DMS 273 (cell line): Measurements from ENCODE around the gene YWHAH.
"Not testable (repeated sequence)": the region's sequence is repeated elsewhere in the genome, so short reads cannot be mapped to it uniquely, and the experiment has no call there.

Experiments used
- DNase-seq: peaks from one replicate; lab custom pipeline; 2025; ENCODE audit not compliant: unreplicated experiment; lab: John Stamatoyannopoulos, UW

The YWHAH gene

GRCh38 chr22:31977141-31977841 lies 33.0 kb downstream of the YWHAH start:
- DNase-seq, result peak; percentile 86

GRCh38 chr22:31977939-31978338 lies 33.6 kb downstream of the YWHAH start:
- no peak for DNase-seq

- no peak for DNase-seq
These were observed 36.3 kb downstream of the YWHAH start for GRCh38 chr22:31980628-31981027.

GRCh38 chr22:31981976-31982375 lies 37.6 kb downstream of the YWHAH start:
- DNase-seq, result not testable (repeated sequence)

- no peak for DNase-seq
These were observed 39.7 kb downstream of the YWHAH start for GRCh38 chr22:31983911-31984656.

- no peak for DNase-seq
These were observed 42.9 kb downstream of the YWHAH start for GRCh38 chr22:31987218-31987617.

GRCh38 chr22:31991102-31991839 lies 46.9 kb downstream of the YWHAH start:
- no peak for DNase-seq

GRCh38 chr22:31995046-31995445 lies 50.7 kb downstream of the YWHAH start:
- DNase-seq, result peak; percentile 12

- DNase-seq, result no peak
These were observed 51.5 kb downstream of the YWHAH start for GRCh38 chr22:31995807-31996206.

- no peak for DNase-seq
These were observed 54.5 kb downstream of the YWHAH start for GRCh38 chr22:31998784-31999385.

GRCh38 chr22:32000181-32000580 lies 55.8 kb downstream of the YWHAH start:
- no peak for DNase-seq

- DNase-seq, result no peak
These were observed 61.1 kb downstream of the YWHAH start for GRCh38 chr22:32005453-32005852.
